Loucy (cell line): Measurements from ENCODE around the gene KCNQ2.

Experiments used
- CTCF ChIP-seq: fragments of 200-600 bp; sonication (generic); conservative IDR thresholded peaks from 2 replicates; pipeline ENCODE4 v1.5.1; 2014; ENCODE audit warnings: mild to moderate bottlenecking, antibody characterized with exemption, low read length
- EZH2phosphoT487 ChIP-seq: fragments of 200-600 bp; IDR thresholded peaks from 2 replicates; pipeline ENCODE4 v1.6.1; 2018; ENCODE audit warnings: antibody characterized with exemption, mild to moderate bottlenecking, moderate library complexity, borderline replicate concordance

- TF ChIP-seq EZH2phosphoT487 (no peak), CTCF (no peak)
Observed at GRCh38 chr20:63513207-63513606, 40.8 kb upstream of the KCNQ2 start.
